HFFc6 (cell line): ENCODE results near the gene PSD2. TPM values are rescaled to one million over a fixed set of nuclear protein-coding genes. Genes with fewer than 3 reads are reported as not detected.
A peak's percentile ranks its signal among the peaks of the same experiment; 100 is the strongest.

Experiments
- DNase-seq: peaks from one replicate; pipeline ENCODE4 v3.0.0-alpha.2; 2018
- H3K27ac Mint-ChIP-seq: 2 replicates; pipeline ENCODE4 v1.8.0; 2020; ENCODE audit warnings: mild to moderate bottlenecking, mixed read lengths
- H3K27me3 Mint-ChIP-seq: 2 replicates; pipeline ENCODE4 v1.8.0; 2021; ENCODE audit warnings: mild to moderate bottlenecking, moderate library complexity, mixed read lengths; ENCODE audit not compliant: insufficient read depth
- H3K36me3 Mint-ChIP-seq: 2 replicates; pipeline ENCODE4 v1.8.0; 2021; ENCODE audit warnings: low read depth, mixed read lengths
- H3K4me1 Mint-ChIP-seq: 2 replicates; pipeline ENCODE4 v1.8.0; 2020; ENCODE audit warnings: low read depth, mixed read lengths
- H3K4me3 Mint-ChIP-seq: 2 replicates; pipeline ENCODE4 v1.8.0; 2020; ENCODE audit warnings: mild to moderate bottlenecking, moderate library complexity, mixed read lengths
- H3K9me3 Mint-ChIP-seq: 2 replicates; pipeline ENCODE4 v1.8.0; 2020; ENCODE audit warnings: mild to moderate bottlenecking, mixed read lengths
- total RNA-seq, 6 experiments: library from RNA; stranded (reverse); fragmentation: NEBNext Ultra II Directional; extraction: Animal tissue kit (Norgen Biotek cat#: 25700); gene quantifications; 2 replicates in 1 of 6; 3 replicates in 5 of 6; pipeline ENCODE4 v1.2.3, GENCODE V29; 2021
- TF ChIP-seq, protein P1 (sequence below): fragments of 200-600 bp; sonication (generic); IDR thresholded peaks from 2 replicates; pipeline ENCODE4 v1.5.0; 2021; ENCODE audit warnings: antibody characterized with exemption, mild to moderate bottlenecking

PSD2 gene
- total RNA-seq, 6 experiments from 2014 or later, result 0.02 to 0.14 (median 0.07) TPM; not detected in 1

- H3K9me3 Mint-ChIP-seq, result no peaks in the 10 kb centered on the region
- H3K27ac Mint-ChIP-seq, result no peak overlapping the region
- H3K4me1 Mint-ChIP-seq, result no peaks in the 10 kb centered on the region
- no peaks in the 10 kb centered on the region for H3K36me3 Mint-ChIP-seq
- TF ChIP-seq, protein P1, sequence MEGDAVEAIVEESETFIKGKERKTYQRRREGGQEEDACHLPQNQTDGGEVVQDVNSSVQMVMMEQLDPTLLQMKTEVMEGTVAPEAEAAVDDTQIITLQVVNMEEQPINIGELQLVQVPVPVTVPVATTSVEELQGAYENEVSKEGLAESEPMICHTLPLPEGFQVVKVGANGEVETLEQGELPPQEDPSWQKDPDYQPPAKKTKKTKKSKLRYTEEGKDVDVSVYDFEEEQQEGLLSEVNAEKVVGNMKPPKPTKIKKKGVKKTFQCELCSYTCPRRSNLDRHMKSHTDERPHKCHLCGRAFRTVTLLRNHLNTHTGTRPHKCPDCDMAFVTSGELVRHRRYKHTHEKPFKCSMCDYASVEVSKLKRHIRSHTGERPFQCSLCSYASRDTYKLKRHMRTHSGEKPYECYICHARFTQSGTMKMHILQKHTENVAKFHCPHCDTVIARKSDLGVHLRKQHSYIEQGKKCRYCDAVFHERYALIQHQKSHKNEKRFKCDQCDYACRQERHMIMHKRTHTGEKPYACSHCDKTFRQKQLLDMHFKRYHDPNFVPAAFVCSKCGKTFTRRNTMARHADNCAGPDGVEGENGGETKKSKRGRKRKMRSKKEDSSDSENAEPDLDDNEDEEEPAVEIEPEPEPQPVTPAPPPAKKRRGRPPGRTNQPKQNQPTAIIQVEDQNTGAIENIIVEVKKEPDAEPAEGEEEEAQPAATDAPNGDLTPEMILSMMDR, result no peak
- H3K27me3 Mint-ChIP-seq, result peaks cover 32% of the 10 kb centered on the region
- H3K4me3 Mint-ChIP-seq, result no peak overlapping the region
- DNase-seq, result no peak
Measured at GRCh38 chr5:139807647-139808030, 12.0 kb downstream of the PSD2 start.

DNA sequence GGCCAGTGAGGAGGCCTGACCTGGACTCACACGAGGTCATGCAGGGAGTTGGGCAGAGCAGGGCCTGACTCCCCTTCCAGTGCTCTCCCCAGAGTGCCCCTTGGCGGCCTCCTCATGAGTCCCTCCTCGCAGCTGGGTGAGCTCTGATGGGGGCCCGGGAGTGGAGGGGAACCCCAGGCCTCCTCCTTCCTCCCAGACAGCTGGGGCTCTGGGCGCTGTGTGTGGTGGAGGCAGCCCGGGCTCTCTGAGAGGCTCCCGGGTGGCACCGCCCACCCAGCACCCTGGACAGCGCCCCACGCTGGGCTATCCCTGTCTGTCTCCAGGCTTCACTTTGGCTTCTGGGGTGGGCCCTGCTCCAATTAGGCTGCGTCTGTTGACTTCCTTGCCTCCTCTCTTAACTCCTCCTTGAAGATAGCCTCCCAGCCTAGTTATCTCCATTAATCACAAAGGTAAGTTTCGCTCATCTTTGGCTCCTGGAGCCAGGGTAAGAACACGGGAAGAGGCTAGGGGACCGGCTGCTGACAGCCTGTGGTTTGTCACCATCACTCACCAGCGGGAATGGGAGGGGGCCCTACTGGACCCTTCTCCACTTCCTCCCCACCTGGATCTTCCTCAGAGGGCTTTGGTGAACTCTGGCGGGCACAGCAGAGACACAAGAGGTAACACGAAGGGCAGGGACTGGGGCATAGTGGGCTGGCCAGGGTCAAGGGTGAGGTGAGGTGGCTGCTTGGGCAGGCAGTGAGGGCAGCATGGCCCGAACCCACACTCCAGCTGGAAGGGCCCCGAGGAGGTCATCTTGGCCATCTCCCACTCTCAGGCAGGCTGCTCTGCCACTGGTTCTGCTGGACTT lies 13.1 kb downstream of the PSD2 start:
- peak; percentile 2 for DNase-seq
- peaks cover 38% of the 10 kb centered on the region for H3K27me3 Mint-ChIP-seq
- H3K27ac Mint-ChIP-seq, result no peak overlapping the region
- H3K36me3 Mint-ChIP-seq, result no peaks in the 10 kb centered on the region
- TF ChIP-seq, protein P1, result peak; percentile 13; the same call in 1 of the 2 replicates
- H3K4me3 Mint-ChIP-seq, result no peak overlapping the region
- no peaks in the 10 kb centered on the region for H3K9me3 Mint-ChIP-seq
- no peaks in the 10 kb centered on the region for H3K4me1 Mint-ChIP-seq

- Mint-ChIP-seq H3K9me3 (no peaks in the 10 kb centered on the region), H3K36me3 (no peaks in the 10 kb centered on the region), H3K27ac (no peak overlapping the region), H3K27me3 (peaks cover 45% of the 10 kb centered on the region), H3K4me3 (no peak overlapping the region), H3K4me1 (no peaks in the 10 kb centered on the region)
- no peak for DNase-seq
- TF ChIP-seq, protein P1, result no peak
Measured at GRCh38 chr5:139809331-139809810, 13.8 kb downstream of the PSD2 start.

DNA sequence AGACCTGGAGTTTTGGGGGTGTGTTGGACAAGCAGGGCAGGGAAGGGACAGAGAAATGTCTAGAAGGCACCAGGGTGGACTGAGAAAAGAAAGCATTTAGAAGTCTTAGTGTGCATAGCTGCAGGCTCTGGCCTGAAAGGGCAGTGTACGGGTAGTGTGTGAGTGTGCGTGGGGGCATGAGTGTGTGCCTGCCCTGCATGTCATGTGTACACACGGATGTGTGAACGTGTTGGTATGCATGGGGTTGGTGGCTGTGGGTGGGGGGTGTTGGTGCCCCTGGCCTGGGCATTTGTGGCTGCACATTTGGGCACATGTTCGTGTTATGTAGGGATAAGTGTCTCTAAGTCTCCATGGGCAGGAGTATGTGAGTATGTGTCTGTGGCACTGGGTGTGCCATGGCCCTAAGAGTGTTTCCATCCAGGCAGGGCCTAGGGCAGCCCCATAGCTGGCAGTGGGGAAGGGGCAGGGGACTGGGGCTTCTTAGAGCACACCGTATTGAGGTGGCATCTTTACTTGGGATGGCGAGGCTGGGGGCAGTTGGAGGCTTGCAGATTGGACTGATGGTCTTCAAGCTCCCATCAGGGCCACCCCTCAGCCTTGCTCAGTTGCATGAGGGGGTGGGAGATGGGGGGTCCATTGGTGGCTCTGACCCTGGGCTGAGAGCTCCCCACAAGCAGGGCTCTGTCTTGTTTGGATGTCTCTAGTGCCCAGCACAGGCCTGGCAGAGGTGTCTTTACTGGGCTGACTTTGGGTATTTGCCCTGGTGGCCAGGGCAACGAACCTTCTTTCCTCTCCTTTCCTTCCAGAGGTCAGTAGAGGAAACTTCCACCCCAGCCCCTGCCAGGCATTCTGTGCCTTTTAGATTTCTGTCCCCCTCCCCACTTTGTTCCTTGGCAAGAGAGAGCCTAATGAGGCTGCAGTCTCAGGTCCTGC lies 15.0 kb downstream of the PSD2 start:
- peaks cover 52% of the 10 kb centered on the region for H3K27me3 Mint-ChIP-seq

GRCh38 chr5:139811274-139811607 lies 15.6 kb downstream of the PSD2 start:
- Mint-ChIP-seq H3K4me1 (no peaks in the 10 kb centered on the region), H3K27ac (no peak overlapping the region), H3K36me3 (no peaks in the 10 kb centered on the region), H3K27me3 (peaks cover 49% of the 10 kb centered on the region), H3K9me3 (no peaks in the 10 kb centered on the region), H3K4me3 (no peak overlapping the region)
- DNase-seq, result no peak
- TF ChIP-seq, protein P1, result no peak

More for the DNA sequence above, 15.0 kb downstream of the PSD2 start:
- TF ChIP-seq, protein P1, result no peak
- H3K27ac Mint-ChIP-seq, result no peak overlapping the region
- no peaks in the 10 kb centered on the region for H3K36me3 Mint-ChIP-seq
- no peaks in the 10 kb centered on the region for H3K9me3 Mint-ChIP-seq
- H3K4me1 Mint-ChIP-seq, result no peaks in the 10 kb centered on the region
- no peak for DNase-seq
- H3K4me3 Mint-ChIP-seq, result no peak overlapping the region
